Transverse colon (tissue), 4 donors: ENCODE data around the gene SOBP. TPM values are rescaled to one million over a fixed set of nuclear protein-coding genes. Genes with fewer than 3 reads are reported as not detected.
A peak's percentile ranks its signal among the peaks of the same experiment; 100 is the strongest.

Source experiments
- DNase-seq: peaks from one replicate; pipeline ENCODE4 v3.0.0-alpha.2; 2019
- H3K27ac ChIP-seq, 4 donors: fragments of 200-600 bp; sonication (generic); 2 replicates each; pipeline ENCODE4 v1.5.1; 2016 to 2018; ENCODE audit warnings: inconsistent platforms in 4 of 4
- H3K27me3 ChIP-seq: fragments of 200-600 bp; sonication (generic); 2 replicates; pipeline ENCODE4 v1.5.1; 2017; ENCODE audit warnings: inconsistent platforms
- H3K36me3 ChIP-seq, 4 donors: fragments of 200-600 bp; sonication (generic); 2 replicates each; pipeline ENCODE4 v1.5.1; 2017 to 2019; ENCODE audit warnings: inconsistent platforms in 4 of 4
- H3K4me1 ChIP-seq, 4 donors: fragments of 200-600 bp; sonication (generic); 2 replicates each; pipeline ENCODE4 v1.5.1; 2017 to 2020; ENCODE audit warnings: inconsistent platforms in 4 of 4
- H3K4me3 ChIP-seq, 4 donors: fragments of 200-600 bp; sonication (generic); 1 replicate in 1 of 4; 2 replicates in 3 of 4; pipeline versions ENCODE4 v1.5.1 to v1.6.1; 2017 to 2019; ENCODE audit warnings: inconsistent platforms in 4 of 4
- H3K9me3 ChIP-seq, 2 donors: fragments of 200-600 bp; sonication (generic); 2 replicates each; pipeline ENCODE4 v1.5.1; 2017 to 2019; ENCODE audit warnings: inconsistent platforms in 2 of 2
- CTCF ChIP-seq, 5 experiments: fragments of 200-600 bp in 3 of 5; fragments of 450-650 bp in 2 of 5; sonication (generic) in 3 of 5; IDR thresholded peaks; 1 replicate in 2 of 5; 2 replicates in 3 of 5; pipeline ENCODE4 v1.5.1; 2016 to 2017; ENCODE audit warnings: antibody characterized with exemption in 5 of 5, inconsistent platforms in 3 of 5, mild to moderate bottlenecking in 2 of 5, moderate library complexity in 1 of 5
- EP300 ChIP-seq: sonication (generic); formaldehyde crosslinking; IDR thresholded peaks from one replicate; pipeline ENCODE4 v1.6.1; 2017; ENCODE audit warnings: antibody characterized with exemption, low read depth
- POLR2A ChIP-seq: fragments of 450-650 bp; IDR thresholded peaks from one replicate; pipeline ENCODE4 v1.6.1; 2016; ENCODE audit warnings: antibody characterized with exemption, mild to moderate bottlenecking, moderate library complexity
- POLR2AphosphoS5 ChIP-seq, 3 donors: sonication (generic); formaldehyde crosslinking; IDR thresholded peaks; one replicate each; pipeline ENCODE4 v1.6.1; 2016; ENCODE audit warnings: antibody characterized with exemption in 3 of 3
- WGBS, 2 donors: methylation state at CpG; one replicate each; pipeline ENCODE4 v1.1.5; 2018; ENCODE audit warnings: low coverage in 1 of 2; 5-methylcytosine and 5-hydroxymethylcytosine counted together
- in situ Hi-C, 4 donors: fragments of 200-750 bp; cut with MboI; loops; one replicate each; pipeline versions ENCODE4 v1.15.0 to v1.15.1; 2017; ENCODE audit warnings: low sequenced_read_pairs in 3 of 4, low pct_ligation_motif_present in 1 of 4, low pct_unique_long_range_greater_than_20kb in 1 of 4
- intact Hi-C: fragments of 100-400 bp; cut with DNase I; formaldehyde crosslinking; loops from one replicate; pipeline ENCODE4 v1.15.1; 2023; ENCODE audit warnings: low total_unique reads
- total RNA-seq, 4 donors: library from RNA; depleted of rRNA; stranded (reverse); fragments of >200 nt; gene quantifications; one replicate each; pipeline ENCODE4 v1.1.0, GENCODE V29; 2016

Gene SOBP
- total RNA-seq, 4 donors from 2014 or later: 2.6 to 15.9 (median 4.6) TPM

GRCh38 chr6:107668743-107669474, 179.0 kb downstream of the SOBP start:
- no peak overlapping the region for H3K27ac ChIP-seq
- WGBS, 2 donors: 75% methylated on average over 23 of the region's 23 CpGs; no CpG with 5 or more reads in 1 of the 2 donors
- DNase-seq: no peak
- H3K4me1 ChIP-seq: peaks cover 0 to 22% (median 3%) of the 10 kb centered on the region in 4 donors
- no peaks in the 10 kb centered on the region for H3K9me3 ChIP-seq
- no peaks in the 10 kb centered on the region for H3K36me3 ChIP-seq
- in situ Hi-C loops: loop anchor here in 1 of 4 donors (25.0 kb wide), 1 partner anchor 182 kb away; the partner anchor contains the start of gene SOBP
- intact Hi-C loops: no loop called here
- H3K4me3 ChIP-seq: no peak overlapping the region
- TF ChIP-seq CTCF (IDR thresholded peaks at IDR 0.05) (no peak), POLR2AphosphoS5 (IDR thresholded peaks at IDR 0.05) (no peak)
- no peaks in the 10 kb centered on the region for H3K27me3 ChIP-seq

- no peak overlapping the region for H3K4me3 ChIP-seq
- WGBS, 2 donors: 31% methylated on average over 9 of the region's 9 CpGs; no CpG with 5 or more reads in 1 of the 2 donors
- peak; percentile 41 for DNase-seq
- no peak for TF ChIP-seq POLR2AphosphoS5 (IDR thresholded peaks at IDR 0.05)
- no peak for TF ChIP-seq POLR2A
- TF ChIP-seq EP300: no peak
- no peak for TF ChIP-seq CTCF (IDR thresholded peaks at IDR 0.05)
- no peaks in the 10 kb centered on the region for H3K27me3 ChIP-seq
- intact Hi-C loops (loop anchor here (10.0 kb wide), 1 partner anchor 174 kb away; no protein-coding TSS in a partner anchor), in situ Hi-C loops (loop anchor here in 2 of 4 donors (5.0 to 25.0 kb wide), 3 partner anchors 174 to 183 kb away; partner anchors contain the start of gene SOBP (in 1 of the 2))
- H3K9me3 ChIP-seq: no peaks in the 10 kb centered on the region
- no peak overlapping the region for H3K27ac ChIP-seq
- no peaks in the 10 kb centered on the region for H3K36me3 ChIP-seq
- H3K4me1 ChIP-seq: peaks cover 0 to 30% (median 5%) of the 10 kb centered on the region in 4 donors
Observed at GRCh38 chr6:107670792-107671199, 180.9 kb downstream of the SOBP start.

GRCh38 chr6:107673076-107673494, 183.2 kb downstream of the SOBP start:
- TF ChIP-seq POLR2AphosphoS5 (IDR thresholded peaks at IDR 0.05): no peak
- no peak for DNase-seq
- Histone ChIP-seq H3K4me3 (no peak overlapping the region), H3K27ac (no peak overlapping the region), H3K9me3 (no peaks in the 10 kb centered on the region), H3K27me3 (no peaks in the 10 kb centered on the region), H3K4me1 (peaks cover 0 to 20% (median 5%) of the 10 kb centered on the region in 4 donors), H3K36me3 (no peaks in the 10 kb centered on the region)
- WGBS, 2 donors: 66 to 83% methylated on average over 9 to 13 of the region's 13 CpGs
- in situ Hi-C loops (loop anchor here in 2 of 4 donors (5.0 to 25.0 kb wide), 3 partner anchors 172 to 186 kb away; partner anchors contain the start of gene SOBP (in 1 of the 2)), intact Hi-C loops (loop anchor here (10.0 kb wide), 1 partner anchor 172 kb away; no protein-coding TSS in a partner anchor)

GRCh38 chr6:107674995-107675738, 185.2 kb downstream of the SOBP start:
- Histone ChIP-seq H3K27ac (peak overlapping the region in 3 of 4 donors; percentile 45 to 58 (median 48)), H3K36me3 (no peaks in the 10 kb centered on the region), H3K9me3 (no peaks in the 10 kb centered on the region), H3K4me3 (peak overlapping the region in 1 of 4 donors; percentile 37), H3K27me3 (no peaks in the 10 kb centered on the region), H3K4me1 (peaks cover 0 to 20% (median 5%) of the 10 kb centered on the region in 4 donors)
- TF ChIP-seq CTCF (IDR thresholded peaks at IDR 0.05) (peak; percentile 81 to 96 (median 83)), POLR2A (no peak), POLR2AphosphoS5 (IDR thresholded peaks at IDR 0.05) (no peak), EP300 (no peak)
- WGBS, 2 donors: 8% methylated on average over 14 of the region's 15 CpGs; no CpG with 5 or more reads in 1 of the 2 donors
- in situ Hi-C loops (loop anchor here (5.0 to 25.0 kb wide), 5 partner anchors 162 to 362 kb away; partner anchors contain the start of gene SOBP (in 1 of the 4)), intact Hi-C loops (loop anchor here (10.0 kb wide), 1 partner anchor 170 kb away; no protein-coding TSS in a partner anchor)
- DNase-seq: peak; percentile 87
